Measurements from ENCODE around the gene SPTBN5.

GRCh38 chr15:41901431-41901830, 7.6 kb upstream of the SPTBN5 start:
- TF ChIP-seq POLR2AphosphoS5 (IDR thresholded peaks at IDR 0.05) (no peak), CTCF (IDR thresholded peaks at IDR 0.05; ENCODE audit: poor library complexity, severe bottlenecking) (no peak), EZH2 (IDR thresholded peaks at IDR 0.05; ENCODE audit: borderline replicate concordance, insufficient read depth, low read length, poor library complexity, severe bottlenecking) (no peak), TAF1 (IDR thresholded peaks at IDR 0.05; ENCODE audit: low read depth) (no peak), RAD21 (conservative IDR thresholded peaks at IDR 0.05) (no peak), MXI1 (conservative IDR thresholded peaks at IDR 0.05; ENCODE audit: poor library complexity, severe bottlenecking) (no peak), EP300 (conservative IDR thresholded peaks at IDR 0.05; ENCODE audit: poor library complexity, severe bottlenecking) (no peak), REST (IDR thresholded peaks at IDR 0.05; ENCODE audit: borderline replicate concordance) (no peak)
